MCF 10A (cell line): ENCODE measurements around the gene LTBP4. TPM values are rescaled to one million over a fixed set of nuclear protein-coding genes. Genes with fewer than 3 reads are reported as not detected.

Experiments used
- BruUV-seq: library from RNA; stranded (reverse); fragments of 400-500 nt; replicated peaks from 2 replicates; lab custom pipeline; 2021; lab: Mats Ljungman, UMichigan
- CTCF ChIA-PET: fragments of 300-600 bp; sonication (Branson Sonifier 250); formaldehyde crosslinking; extraction: SDS; loops from one replicate; lab custom pipeline; 2021; ENCODE audit warnings: antibody characterized with exemption, inconsistent platforms; lab: Yijun Ruan, JAX
- POLR2A ChIA-PET: fragments of 300-600, 350-650 bp; sonication (Branson Sonifier 250); formaldehyde crosslinking; extraction: SDS; loops from one replicate; lab custom pipeline; 2020; ENCODE audit warnings: antibody characterized with exemption, inconsistent platforms; lab: Yijun Ruan, JAX
- DNase-seq: peaks from one replicate; pipeline ENCODE4 v3.0.0-alpha.2; 2018; ENCODE audit not compliant: unreplicated experiment
- H3K27ac Mint-ChIP-seq: one replicate; pipeline ENCODE4 v1.8.0; 2022; ENCODE audit warnings: mild to moderate bottlenecking, low read depth, mixed read lengths; ENCODE audit not compliant: unreplicated experiment
- H3K27me3 Mint-ChIP-seq: one replicate; pipeline ENCODE4 v1.8.0; 2022; ENCODE audit warnings: mixed read lengths; ENCODE audit not compliant: insufficient read depth, unreplicated experiment
- H3K36me3 Mint-ChIP-seq: one replicate; pipeline ENCODE4 v1.8.0; 2022; ENCODE audit warnings: mild to moderate bottlenecking, moderate library complexity, mixed read lengths; ENCODE audit not compliant: insufficient read depth, unreplicated experiment
- H3K4me1 Mint-ChIP-seq: one replicate; pipeline ENCODE4 v1.8.0; 2022; ENCODE audit warnings: mixed read lengths; ENCODE audit not compliant: insufficient read depth, unreplicated experiment
- H3K4me3 Mint-ChIP-seq: one replicate; pipeline ENCODE4 v1.8.0; 2022; ENCODE audit warnings: mild to moderate bottlenecking, moderate library complexity, mixed read lengths; ENCODE audit not compliant: unreplicated experiment
- H3K9me3 Mint-ChIP-seq: one replicate; pipeline ENCODE4 v1.8.0; 2022; ENCODE audit warnings: mixed read lengths; ENCODE audit not compliant: unreplicated experiment
- CTCF ChIP-seq: fragments of 200-600 bp; IDR thresholded peaks from one replicate; pipeline ENCODE4 v1.8.0; 2022; ENCODE audit warnings: antibody characterized with exemption, mild to moderate bottlenecking; ENCODE audit not compliant: unreplicated experiment
- intact Hi-C: fragments of 100-400 bp; cut with micrococcal nuclease; formaldehyde crosslinking; loops from 2 replicates; pipeline ENCODE4 v1.14.1; 2022
- total RNA-seq: library from RNA; stranded (reverse); gene quantifications from 2 replicates; pipeline ENCODE4 v1.2.3, GENCODE V29; 2022

The LTBP4 gene
- total RNA-seq, 1 experiment from 2014 or later: 76.4 TPM

GRCh38 chr19:40673397-40673796 is 72.2 kb downstream of the LTBP4 start:
- H3K36me3 Mint-ChIP-seq: peaks cover 47% of the 10 kb centered on the region
- no peak for TF ChIP-seq CTCF
- no peak for DNase-seq
- no peak overlapping the region for H3K4me3 Mint-ChIP-seq
- no peak overlapping the region for H3K27ac Mint-ChIP-seq
- ChIA-PET POLR2A (interaction anchor here (0.6 kb wide), 1 partner anchor 77 kb away, joined by 3 read pairs; the partner anchor contains the start of gene ACTMAP), CTCF (interaction anchor here (1.3 kb wide), 1 partner anchor 10 kb away, joined by 3 read pairs; no protein-coding TSS in a partner anchor)
- BruUV-seq: no TSS peak
- H3K9me3 Mint-ChIP-seq: no peaks in the 10 kb centered on the region
- H3K4me1 Mint-ChIP-seq: no peaks in the 10 kb centered on the region
- intact Hi-C loops: no loop called here
- H3K27me3 Mint-ChIP-seq: no peaks in the 10 kb centered on the region

DNA sequence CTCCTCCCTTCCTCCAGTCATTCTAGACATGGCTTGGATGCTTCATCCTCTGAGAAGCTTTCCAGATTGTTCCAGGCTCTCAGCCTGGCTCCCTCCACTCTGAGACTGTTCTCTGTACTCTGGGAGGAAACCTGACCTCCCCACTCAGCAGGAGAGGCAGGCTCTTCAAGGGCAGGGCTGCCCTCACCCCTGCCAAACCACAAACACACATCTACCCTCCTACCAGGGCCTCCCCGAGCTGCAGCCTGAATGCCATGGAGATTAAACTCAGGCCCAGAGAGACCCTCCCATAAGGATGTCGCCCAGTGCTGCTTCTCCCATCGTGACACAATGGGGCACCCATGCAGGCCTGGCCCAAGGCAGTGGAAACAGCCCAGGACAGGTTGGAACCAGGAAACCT is 73.1 kb downstream of the LTBP4 start:
- ChIA-PET CTCF (interaction anchor here (1.3 kb wide), 1 partner anchor 11 kb away, joined by 3 read pairs; no protein-coding TSS in a partner anchor), POLR2A (interaction anchor here (0.6 to 0.7 kb wide), 2 partner anchors 76 to 1186 kb away, joined by 3 to 4 read pairs; partner anchors contain the start of genes ACTMAP and RPS19)
- H3K9me3 Mint-ChIP-seq: no peaks in the 10 kb centered on the region
- no peak for DNase-seq
- no peak overlapping the region for H3K27ac Mint-ChIP-seq
- peaks cover 53% of the 10 kb centered on the region for H3K36me3 Mint-ChIP-seq
- no TSS peak for BruUV-seq
- no peak overlapping the region for H3K4me3 Mint-ChIP-seq
- no peaks in the 10 kb centered on the region for H3K27me3 Mint-ChIP-seq
- intact Hi-C loops: no loop called here
- H3K4me1 Mint-ChIP-seq: no peaks in the 10 kb centered on the region
- no peak for TF ChIP-seq CTCF

GRCh38 chr19:40677156-40677555 is 76.0 kb downstream of the LTBP4 start:
- CTCF ChIA-PET: no interaction called here
- no TSS peak for BruUV-seq
- no peaks in the 10 kb centered on the region for H3K4me1 Mint-ChIP-seq

More at GRCh38 chr19:40677156-40677555, 76.0 kb downstream of the LTBP4 start:
- no peak for DNase-seq
- Mint-ChIP-seq H3K9me3 (no peaks in the 10 kb centered on the region), H3K4me3 (no peak overlapping the region), H3K27me3 (no peaks in the 10 kb centered on the region), H3K27ac (no peak overlapping the region), H3K36me3 (peaks cover 49% of the 10 kb centered on the region)
- POLR2A ChIA-PET: no interaction called here
- intact Hi-C loops: no loop called here
- no peak for TF ChIP-seq CTCF

Other genes starting within 250 kb of the LTBP4 start
- not detected in 2 replicates for gene HIPK4, start 211.2 kb upstream of the LTBP4 start, total RNA-seq
- 2.1 and 2.4 TPM in 2 replicates for gene PRX, start 188.0 kb upstream of the LTBP4 start, total RNA-seq
- gene SERTAD1, start 175.4 kb upstream of the LTBP4 start, total RNA-seq: 16.2 and 17.9 TPM in 2 replicates
- gene SERTAD3, start 157.0 kb upstream of the LTBP4 start, total RNA-seq: 23.3 and 29.4 TPM in 2 replicates
- 44.0 and 68.7 TPM in 2 replicates for gene BLVRB, start 135.6 kb upstream of the LTBP4 start, total RNA-seq
- 0.63 and 1.1 TPM in 2 replicates for gene SPTBN4, start 134.4 kb upstream of the LTBP4 start, total RNA-seq
- gene SHKBP1, start 24.5 kb upstream of the LTBP4 start, total RNA-seq: 41.5 and 44.0 TPM in 2 replicates
- gene NUMBL, start 89.3 kb downstream of the LTBP4 start, total RNA-seq: 18.4 and 21.1 TPM in 2 replicates
- 41.7 and 46.7 TPM in 2 replicates for gene COQ8B, start 115.5 kb downstream of the LTBP4 start, total RNA-seq
- gene ITPKC, start 115.7 kb downstream of the LTBP4 start, total RNA-seq: 27.1 and 33.2 TPM in 2 replicates
- gene ACTMAP, start 149.1 kb downstream of the LTBP4 start, total RNA-seq: 19.3 and 21.2 TPM in 2 replicates
- 108 and 160 TPM in 2 replicates for gene SNRPA, start 149.8 kb downstream of the LTBP4 start, total RNA-seq
- gene MIA, start 174.2 kb downstream of the LTBP4 start, total RNA-seq: 0.70 TPM in 1 of 2 replicates, not detected in the other
- 10.1 and 13.2 TPM in 2 replicates for gene RAB4B, start 176.9 kb downstream of the LTBP4 start, total RNA-seq
- 55.6 and 62.7 TPM in 2 replicates for gene EGLN2, start 197.8 kb downstream of the LTBP4 start, total RNA-seq
- gene CYP2A6, start 249.1 kb downstream of the LTBP4 start, total RNA-seq: not detected in 2 replicates